ENCODE data around the gene QSER1. TPM values are rescaled to one million over a fixed set of nuclear protein-coding genes. Genes with fewer than 3 reads are reported as not detected.
A peak's percentile ranks its signal among the peaks of the same experiment; 100 is the strongest.

Gene QSER1
- total and polyA plus RNA-seq, 7 experiments from 2014 or later = 1.6 to 16.9 (median 13.5) TPM

- H3K4me1 ChIP-seq (ENCODE audit: control insufficient read depth in 2 of 2, insufficient read depth in 2 of 2, low read length in 2 of 2) = peaks cover 0 to 8% of the 10 kb centered on the region in 2 donors
- no peaks in the 10 kb centered on the region for H3K27me3 Mint-ChIP-seq
- H3K9me3 ChIP-seq (ENCODE audit: control insufficient read depth in 2 of 3, low read length in 3 of 3) = no peaks in the 10 kb centered on the region
- intact Hi-C loops (cut with micrococcal nuclease) = no loop called here
- no peaks in the 10 kb centered on the region for H3K27me3 ChIP-seq (ENCODE audit: control insufficient read depth in 2 of 2, insufficient read depth in 2 of 2, low read length in 2 of 2)
- no peak overlapping the region for H3K27ac Mint-ChIP-seq
- ChIA-PET POLR2A (no interaction called here), CTCF (no interaction called here)
- H3K27ac ChIP-seq (ENCODE audit: low read depth, low read length) = no peak overlapping the region
- no peaks in the 10 kb centered on the region for H3K36me3 ChIP-seq (ENCODE audit: control insufficient read depth in 2 of 3, insufficient read depth in 3 of 3, low read length in 3 of 3)
- no peak overlapping the region for H3K4me3 Mint-ChIP-seq
- no peak for DNase-seq
- no peak for ATAC-seq
- no peak overlapping the region for H3K4me3 ChIP-seq (ENCODE audit: low read length)
- H3K9me3 Mint-ChIP-seq = peaks cover 0 to 1% (median 0%) of the 10 kb centered on the region in 11 donors
- H3K36me3 Mint-ChIP-seq = peaks cover 3 to 27% (median 4%) of the 10 kb centered on the region in 5 donors
- peaks cover 14 to 30% (median 18%) of the 10 kb centered on the region in 7 donors for H3K4me1 Mint-ChIP-seq
These were observed 24.4 kb downstream of the QSER1 start for GRCh38 chr11:32916994-32917393.

GRCh38 chr11:32918427-32918826 lies 25.8 kb downstream of the QSER1 start:
- H3K4me1 ChIP-seq (ENCODE audit: control insufficient read depth in 2 of 2, insufficient read depth in 2 of 2, low read length in 2 of 2) = peaks cover 0 to 8% of the 10 kb centered on the region in 2 donors
- ChIA-PET CTCF (interaction anchor here (0.8 kb wide), 1 partner anchor 147 kb away, joined by 4 read pairs; no protein-coding TSS in a partner anchor), POLR2A (interaction anchor here (0.6 kb wide), 1 partner anchor 943 kb away, joined by 3 read pairs; no protein-coding TSS in a partner anchor)
- peaks cover 0 to 1% (median 0%) of the 10 kb centered on the region in 11 donors for H3K9me3 Mint-ChIP-seq
- H3K4me1 Mint-ChIP-seq = peaks cover 8 to 27% (median 18%) of the 10 kb centered on the region in 7 donors
- H3K4me3 ChIP-seq (ENCODE audit: low read length) = no peak overlapping the region
- no peaks in the 10 kb centered on the region for H3K27me3 Mint-ChIP-seq
- no peak for ATAC-seq
- H3K36me3 ChIP-seq (ENCODE audit: control insufficient read depth in 2 of 3, insufficient read depth in 3 of 3, low read length in 3 of 3) = no peaks in the 10 kb centered on the region
- H3K27ac Mint-ChIP-seq = peak overlapping the region in 2 of 9 donors; percentile 1 to 47
- intact Hi-C loops (cut with micrococcal nuclease) = no loop called here
- H3K9me3 ChIP-seq (ENCODE audit: control insufficient read depth in 2 of 3, low read length in 3 of 3) = no peaks in the 10 kb centered on the region
- no peak for DNase-seq
- H3K36me3 Mint-ChIP-seq = peaks cover 0 to 28% (median 2%) of the 10 kb centered on the region in 5 donors
- no peak overlapping the region for H3K27ac ChIP-seq (ENCODE audit: low read depth, low read length)
- no peaks in the 10 kb centered on the region for H3K27me3 ChIP-seq (ENCODE audit: control insufficient read depth in 2 of 2, insufficient read depth in 2 of 2, low read length in 2 of 2)
- H3K4me3 Mint-ChIP-seq = no peak overlapping the region

- ChIA-PET CTCF (no interaction called here), POLR2A (no interaction called here)
- H3K9me3 ChIP-seq (ENCODE audit: control insufficient read depth in 2 of 3, low read length in 3 of 3) = no peaks in the 10 kb centered on the region
- no peak for DNase-seq
- H3K27me3 ChIP-seq (ENCODE audit: control insufficient read depth in 2 of 2, insufficient read depth in 2 of 2, low read length in 2 of 2) = no peaks in the 10 kb centered on the region
- no peaks in the 10 kb centered on the region for H3K36me3 ChIP-seq (ENCODE audit: control insufficient read depth in 2 of 3, insufficient read depth in 3 of 3, low read length in 3 of 3)
- peaks cover 7 to 26% (median 18%) of the 10 kb centered on the region in 7 donors for H3K4me1 Mint-ChIP-seq
- peaks cover 0 to 26% (median 0%) of the 10 kb centered on the region in 5 donors for H3K36me3 Mint-ChIP-seq
- no peak overlapping the region for H3K4me3 ChIP-seq (ENCODE audit: low read length)
- no peak overlapping the region for H3K27ac ChIP-seq (ENCODE audit: low read depth, low read length)
- peak overlapping the region in 1 of 9 donors; percentile 19 for H3K27ac Mint-ChIP-seq
- ATAC-seq = peak; percentile 50
- H3K4me1 ChIP-seq (ENCODE audit: control insufficient read depth in 2 of 2, insufficient read depth in 2 of 2, low read length in 2 of 2) = peaks cover 0 to 8% of the 10 kb centered on the region in 2 donors
- H3K27me3 Mint-ChIP-seq = no peaks in the 10 kb centered on the region
- intact Hi-C loops (cut with micrococcal nuclease) = no loop called here
- H3K4me3 Mint-ChIP-seq = no peak overlapping the region
- peaks cover 0 to 1% (median 0%) of the 10 kb centered on the region in 11 donors for H3K9me3 Mint-ChIP-seq
These were observed 26.7 kb downstream of the QSER1 start for GRCh38 chr11:32919338-32919737.

- POLR2A ChIA-PET = no interaction called here
- no peak overlapping the region for H3K4me3 Mint-ChIP-seq
- Histone ChIP-seq H3K4me1 (ENCODE audit: control insufficient read depth in 2 of 2, insufficient read depth in 2 of 2, low read length in 2 of 2) (peaks cover 0 to 8% of the 10 kb centered on the region in 2 donors), H3K27ac (ENCODE audit: low read depth, low read length) (no peak overlapping the region), H3K27me3 (ENCODE audit: control insufficient read depth in 2 of 2, insufficient read depth in 2 of 2, low read length in 2 of 2) (no peaks in the 10 kb centered on the region), H3K4me3 (ENCODE audit: low read length) (no peak overlapping the region), H3K9me3 (ENCODE audit: control insufficient read depth in 2 of 3, low read length in 3 of 3) (no peaks in the 10 kb centered on the region), H3K36me3 (ENCODE audit: control insufficient read depth in 2 of 3, insufficient read depth in 3 of 3, low read length in 3 of 3) (no peaks in the 10 kb centered on the region)
- CTCF ChIA-PET = interaction anchor here (0.6 kb wide), 1 partner anchor 16 kb away, joined by 3 read pairs; no protein-coding TSS in a partner anchor
- DNase-seq (no peak), ATAC-seq (no peak)
- H3K27ac Mint-ChIP-seq = no peak overlapping the region
- intact Hi-C loops (cut with micrococcal nuclease) = no loop called here
- H3K36me3 Mint-ChIP-seq = peaks cover 0 to 26% (median 2%) of the 10 kb centered on the region in 5 donors
- peaks cover 0 to 1% (median 0%) of the 10 kb centered on the region in 11 donors for H3K9me3 Mint-ChIP-seq
- H3K27me3 Mint-ChIP-seq = no peaks in the 10 kb centered on the region
- H3K4me1 Mint-ChIP-seq = peaks cover 7 to 26% (median 18%) of the 10 kb centered on the region in 7 donors
These were observed 28.0 kb downstream of the QSER1 start for GRCh38 chr11:32920570-32920969.

- POLR2A ChIA-PET = no interaction called here
- Mint-ChIP-seq H3K27ac (no peak overlapping the region), H3K4me3 (no peak overlapping the region), H3K27me3 (no peaks in the 10 kb centered on the region), H3K4me1 (peaks cover 7 to 26% (median 18%) of the 10 kb centered on the region in 7 donors), H3K36me3 (peaks cover 0 to 26% (median 2%) of the 10 kb centered on the region in 5 donors), H3K9me3 (peaks cover 0 to 1% (median 0%) of the 10 kb centered on the region in 11 donors)
- no peak for ATAC-seq
- Histone ChIP-seq H3K27me3 (ENCODE audit: control insufficient read depth in 2 of 2, insufficient read depth in 2 of 2, low read length in 2 of 2) (no peaks in the 10 kb centered on the region), H3K36me3 (ENCODE audit: control insufficient read depth in 2 of 3, insufficient read depth in 3 of 3, low read length in 3 of 3) (no peaks in the 10 kb centered on the region), H3K4me1 (ENCODE audit: control insufficient read depth in 2 of 2, insufficient read depth in 2 of 2, low read length in 2 of 2) (peaks cover 0 to 8% of the 10 kb centered on the region in 2 donors), H3K9me3 (ENCODE audit: control insufficient read depth in 2 of 3, low read length in 3 of 3) (no peaks in the 10 kb centered on the region), H3K4me3 (ENCODE audit: low read length) (no peak overlapping the region), H3K27ac (ENCODE audit: low read depth, low read length) (no peak overlapping the region)
- DNase-seq = no peak
- intact Hi-C loops (cut with micrococcal nuclease) = no loop called here
- CTCF ChIA-PET = no interaction called here
These were observed 28.6 kb downstream of the QSER1 start for GRCh38 chr11:32921204-32921603.

- H3K27ac ChIP-seq (ENCODE audit: low read depth, low read length) = no peak overlapping the region
- H3K4me1 Mint-ChIP-seq = peaks cover 0 to 6% (median 0%) of the 10 kb centered on the region in 7 donors
- no peaks in the 10 kb centered on the region for H3K4me1 ChIP-seq (ENCODE audit: control insufficient read depth in 2 of 2, insufficient read depth in 2 of 2, low read length in 2 of 2)
- H3K27ac Mint-ChIP-seq = no peak overlapping the region
- H3K27me3 Mint-ChIP-seq = no peaks in the 10 kb centered on the region
- H3K4me3 Mint-ChIP-seq = no peak overlapping the region
- H3K36me3 Mint-ChIP-seq = peaks cover 26 to 49% (median 45%) of the 10 kb centered on the region in 5 donors
- DNase-seq = no peak
- CTCF ChIA-PET = no interaction called here
- H3K9me3 Mint-ChIP-seq = peaks cover 0 to 2% (median 0%) of the 10 kb centered on the region in 11 donors
- H3K36me3 ChIP-seq (ENCODE audit: control insufficient read depth in 2 of 3, insufficient read depth in 3 of 3, low read length in 3 of 3) = peaks cover 8 to 32% (median 13%) of the 10 kb centered on the region in 3 experiments
- H3K9me3 ChIP-seq (ENCODE audit: control insufficient read depth in 2 of 3, low read length in 3 of 3) = no peaks in the 10 kb centered on the region
- intact Hi-C loops (cut with micrococcal nuclease) = no loop called here
- POLR2A ChIA-PET = no interaction called here
- no peak overlapping the region for H3K4me3 ChIP-seq (ENCODE audit: low read length)
- no peak for ATAC-seq
- H3K27me3 ChIP-seq (ENCODE audit: control insufficient read depth in 2 of 2, insufficient read depth in 2 of 2, low read length in 2 of 2) = no peaks in the 10 kb centered on the region
These were observed 39.0 kb downstream of the QSER1 start for GRCh38 chr11:32931606-32932005.

- Histone ChIP-seq H3K36me3 (ENCODE audit: control insufficient read depth in 2 of 3, insufficient read depth in 3 of 3, low read length in 3 of 3) (peaks cover 8 to 32% (median 13%) of the 10 kb centered on the region in 3 experiments), H3K27me3 (ENCODE audit: control insufficient read depth in 2 of 2, insufficient read depth in 2 of 2, low read length in 2 of 2) (no peaks in the 10 kb centered on the region), H3K27ac (ENCODE audit: low read depth, low read length) (no peak overlapping the region), H3K4me3 (ENCODE audit: low read length) (no peak overlapping the region), H3K4me1 (ENCODE audit: control insufficient read depth in 2 of 2, insufficient read depth in 2 of 2, low read length in 2 of 2) (no peaks in the 10 kb centered on the region), H3K9me3 (ENCODE audit: control insufficient read depth in 2 of 3, low read length in 3 of 3) (no peaks in the 10 kb centered on the region)
- no peak overlapping the region for H3K27ac Mint-ChIP-seq
- intact Hi-C loops (cut with micrococcal nuclease) = no loop called here
- peaks cover 0 to 2% (median 0%) of the 10 kb centered on the region in 11 donors for H3K9me3 Mint-ChIP-seq
- peaks cover 0 to 7% (median 0%) of the 10 kb centered on the region in 7 donors for H3K4me1 Mint-ChIP-seq
- DNase-seq = no peak
- H3K36me3 Mint-ChIP-seq = peaks cover 26 to 54% (median 51%) of the 10 kb centered on the region in 5 donors
- ATAC-seq = no peak
- H3K4me3 Mint-ChIP-seq = no peak overlapping the region
- H3K27me3 Mint-ChIP-seq = no peaks in the 10 kb centered on the region
- ChIA-PET POLR2A (no interaction called here), CTCF (no interaction called here)
These were observed 39.6 kb downstream of the QSER1 start for GRCh38 chr11:32932196-32932595.

All from naive thymus-derived CD4-positive, alpha-beta T cell (primary cell).